PC-3 (cell line): ENCODE results near the gene KTN1. TPM values are rescaled to one million over a fixed set of nuclear protein-coding genes. Genes with fewer than 3 reads are reported as not detected.

Experiments used
- ATAC-seq: fragments of 200-7000 bp; cut with Tn5 transposase; 2 replicates; pipeline ENCODE4 v1.9.1; 2020; ENCODE audit warnings: mild to moderate bottlenecking, moderate library complexity
- BruUV-seq: library from RNA; stranded (reverse); fragments of 400-500 nt; replicated peaks from 2 replicates; lab custom pipeline; 2021; lab: Mats Ljungman, UMichigan
- CTCF ChIA-PET: fragments of 300-600 bp; sonication (Branson Sonifier 250); formaldehyde crosslinking; loops from one replicate; lab custom pipeline; 2022; ENCODE audit warnings: antibody characterized with exemption; lab: Charles Lee
- POLR2A ChIA-PET: fragments of 300-600 bp; sonication (Branson Sonifier 250); formaldehyde crosslinking; loops from one replicate; lab custom pipeline; 2022; ENCODE audit warnings: antibody characterized with exemption; ENCODE audit not compliant: unreplicated experiment; lab: Charles Lee
- DNase-seq: peaks from one replicate; pipeline ENCODE4 v3.0.0-alpha.2; 2015
- H2AFZ ChIP-seq: fragments of 300-600 bp; sonication (generic); 2 replicates; pipeline ENCODE4 v1.6.0; 2016; ENCODE audit warnings: antibody characterized with exemption, low read length
- H3F3A ChIP-seq: fragments of 300-600 bp; sonication (generic); one replicate; pipeline ENCODE4 v1.6.0; 2017; ENCODE audit warnings: antibody characterized with exemption, low read length, control low read depth, mild to moderate bottlenecking; ENCODE audit not compliant: unreplicated experiment
- H3K27ac ChIP-seq: fragments of 300-600 bp; sonication (generic); 2 replicates; pipeline ENCODE4 v1.5.1; 2016; ENCODE audit warnings: mild to moderate bottlenecking, low read length
- H3K27me3 ChIP-seq: fragments of 300-600 bp; sonication (generic); 2 replicates; pipeline ENCODE4 v1.6.1; 2016; ENCODE audit warnings: low read length, mixed read lengths
- H3K36me3 ChIP-seq: fragments of 300-600 bp; sonication (generic); 2 replicates; pipeline ENCODE4 v1.6.1; 2016; ENCODE audit warnings: low read depth, mixed run types, low read length, mixed read lengths
- H3K4me1 ChIP-seq: fragments of 300-600 bp; sonication (generic); 2 replicates; pipeline ENCODE4 v1.5.1; 2016; ENCODE audit warnings: low read length; ENCODE audit not compliant: insufficient read depth
- H3K4me2 ChIP-seq: fragments of 300-600 bp; sonication (generic); 2 replicates; pipeline ENCODE4 v1.6.0; 2016; ENCODE audit warnings: low read length
- H3K4me3 ChIP-seq: fragments of 300-600 bp; sonication (generic); 2 replicates; pipeline ENCODE4 v1.5.1; 2016; ENCODE audit warnings: mild to moderate bottlenecking, low read length, mixed read lengths
- H3K79me2 ChIP-seq: fragments of 300-600 bp; sonication (generic); 2 replicates; pipeline ENCODE4 v1.6.1; 2017; ENCODE audit warnings: low read length, mixed read lengths
- H3K9ac ChIP-seq: fragments of 300-600 bp; sonication (generic); 2 replicates; pipeline ENCODE4 v1.6.0; 2016; ENCODE audit warnings: mild to moderate bottlenecking, low read length
- H3K9me2 ChIP-seq: fragments of 300-600 bp; sonication (generic); replicated peaks from 2 replicates; pipeline ENCODE4 v1.6.1; 2016; ENCODE audit warnings: mixed run types, low read length, mixed read lengths
- H3K9me3 ChIP-seq: fragments of 300-600 bp; sonication (generic); 2 replicates; pipeline ENCODE4 v1.6.1; 2016; ENCODE audit warnings: low read length, mixed read lengths
- H4K20me1 ChIP-seq: fragments of 300-600 bp; sonication (generic); 2 replicates; pipeline ENCODE4 v1.6.1; 2016; ENCODE audit warnings: low read length, mixed read lengths
- CTCF ChIP-seq: fragments of 300-600 bp; sonication (generic); conservative IDR thresholded peaks from 2 replicates; pipeline ENCODE4 v1.5.1; 2017; ENCODE audit warnings: antibody characterized with exemption, low read depth, mild to moderate bottlenecking, low read length
- EZH2 ChIP-seq: fragments of 300-600 bp; sonication (generic); IDR thresholded peaks from one replicate; pipeline ENCODE4 v1.6.1; 2017; ENCODE audit warnings: antibody characterized with exemption, mild to moderate bottlenecking, low read length; ENCODE audit not compliant: unreplicated experiment
- EZH2phosphoT487 ChIP-seq: fragments of 300-600 bp; sonication (generic); IDR thresholded peaks from 2 replicates; pipeline ENCODE4 v1.6.1; 2018; ENCODE audit warnings: mild to moderate bottlenecking, antibody characterized with exemption, low read length, borderline replicate concordance
- intact Hi-C: fragments of 100-400 bp; cut with micrococcal nuclease; formaldehyde crosslinking; loops from 2 replicates; pipeline ENCODE4 v1.9.0; 2023
- total RNA-seq: library from RNA; depleted of rRNA; stranded (reverse); fragments of >200 nt; gene quantifications from 2 replicates; pipeline ENCODE4 v1.2.3, GENCODE V29; 2014

Gene KTN1
- total RNA-seq, 1 experiment from 2014 or later = 251 TPM

- no peaks in the 10 kb centered on the region for H3F3A ChIP-seq
- peaks cover 60% of the 10 kb centered on the region for H3K4me1 ChIP-seq
- peak overlapping the region; percentile 82 for H3K9ac ChIP-seq
- TF ChIP-seq EZH2 = no peak
- no peak for TF ChIP-seq CTCF
- no peak for TF ChIP-seq EZH2phosphoT487
- ChIA-PET POLR2A (interaction anchor here (0.6 kb wide), 1 partner anchor 172 kb away, joined by 8 read pairs; no protein-coding TSS in a partner anchor), CTCF (interaction anchor here (1.1 to 2.2 kb wide), 2 partner anchors 134 to 143 kb away, joined by 6 to 9 read pairs; no protein-coding TSS in a partner anchor)
- H3K79me2 ChIP-seq = peaks cover 71% of the 10 kb centered on the region
- H2AFZ ChIP-seq = peak overlapping the region; percentile 69
- no peaks in the 10 kb centered on the region for H3K36me3 ChIP-seq
- ATAC-seq = peak; percentile 42
- intact Hi-C loops = loop anchor here (2.0 to 5.0 kb wide), 2 partner anchors 20 to 47 kb away; no protein-coding TSS in a partner anchor
- peak overlapping the region; percentile 82 for H3K4me2 ChIP-seq
- no peaks in the 10 kb centered on the region for H3K9me3 ChIP-seq
- no peaks in the 10 kb centered on the region for H3K27me3 ChIP-seq
- no TSS peak for BruUV-seq
- DNase-seq = peak; percentile 65
- H3K27ac ChIP-seq = peak overlapping the region; percentile 28
- peaks cover 46% of the 10 kb centered on the region for H4K20me1 ChIP-seq
- no peaks in the 10 kb centered on the region for H3K9me2 ChIP-seq
- peak overlapping the region; percentile 82 for H3K4me3 ChIP-seq
These were observed 699 bp downstream of the KTN1 start for GRCh38 chr14:55580470-55581341.

- CTCF ChIA-PET = interaction anchor here (1.1 to 2.2 kb wide), 2 partner anchors 134 to 143 kb away, joined by 6 to 9 read pairs; no protein-coding TSS in a partner anchor
- peak; percentile 0 for ATAC-seq
These were observed 1.4 kb downstream of the KTN1 start for GRCh38 chr14:55581342-55581771.

More at GRCh38 chr14:55581342-55581771, 1.4 kb downstream of the KTN1 start:
- no peaks in the 10 kb centered on the region for H3K9me2 ChIP-seq
- TF ChIP-seq CTCF = no peak
- TF ChIP-seq EZH2 = no peak
- no peak for TF ChIP-seq EZH2phosphoT487
- H3K9me3 ChIP-seq = no peaks in the 10 kb centered on the region
- intact Hi-C loops = loop anchor here (2.0 to 5.0 kb wide), 2 partner anchors 19 to 46 kb away; no protein-coding TSS in a partner anchor
- no peaks in the 10 kb centered on the region for H3K36me3 ChIP-seq
- H3K27me3 ChIP-seq = no peaks in the 10 kb centered on the region
- no peaks in the 10 kb centered on the region for H3F3A ChIP-seq
- H3K4me3 ChIP-seq = peak overlapping the region; percentile 82
- no peak for DNase-seq
- H3K27ac ChIP-seq = peak overlapping the region; percentile 28
- POLR2A ChIA-PET = interaction anchor here (0.5 kb wide), 1 partner anchor 149 kb away, joined by 18 read pairs; no protein-coding TSS in a partner anchor
- peak overlapping the region; percentile 69; the same call in 1 of the 2 replicates for H2AFZ ChIP-seq
- H3K4me2 ChIP-seq = peak overlapping the region; percentile 82
- H4K20me1 ChIP-seq = peaks cover 53% of the 10 kb centered on the region
- peak overlapping the region; percentile 82 for H3K9ac ChIP-seq
- peaks cover 77% of the 10 kb centered on the region for H3K79me2 ChIP-seq
- BruUV-seq = TSS peak; percentile 38
- peaks cover 65% of the 10 kb centered on the region for H3K4me1 ChIP-seq
